ENCODE measurements around the gene HHAT.

- no peak for TF ChIP-seq CTCF (IDR thresholded peaks at IDR 0.05 in 4 of 5, conservative IDR thresholded peaks at IDR 0.05 in 1 of 5)
- TF ChIP-seq POLR2A (IDR thresholded peaks at IDR 0.05), result no peak
These were observed 265.9 kb downstream of the HHAT start for GRCh38 chr1:210594605-210595004.

Measured in gastrocnemius medialis (tissue), 4 donors.